HG03039 (cell line): ENCODE data around the gene UQCR11.
A peak's percentile ranks its signal among the peaks of the same experiment; 100 is the strongest.
"Not testable (repeated sequence)": the region's sequence is repeated elsewhere in the genome, so short reads cannot be mapped to it uniquely, and the experiment has no call there.

Experiments used
- ATAC-seq: cut with Tn5 transposase; IDR thresholded peaks from one replicate; pipeline ENCODE4 v1.9.1; 2021; ENCODE audit warnings: mild to moderate bottlenecking, moderate library complexity; ENCODE audit not compliant: unreplicated experiment

The UQCR11 gene

DNA sequence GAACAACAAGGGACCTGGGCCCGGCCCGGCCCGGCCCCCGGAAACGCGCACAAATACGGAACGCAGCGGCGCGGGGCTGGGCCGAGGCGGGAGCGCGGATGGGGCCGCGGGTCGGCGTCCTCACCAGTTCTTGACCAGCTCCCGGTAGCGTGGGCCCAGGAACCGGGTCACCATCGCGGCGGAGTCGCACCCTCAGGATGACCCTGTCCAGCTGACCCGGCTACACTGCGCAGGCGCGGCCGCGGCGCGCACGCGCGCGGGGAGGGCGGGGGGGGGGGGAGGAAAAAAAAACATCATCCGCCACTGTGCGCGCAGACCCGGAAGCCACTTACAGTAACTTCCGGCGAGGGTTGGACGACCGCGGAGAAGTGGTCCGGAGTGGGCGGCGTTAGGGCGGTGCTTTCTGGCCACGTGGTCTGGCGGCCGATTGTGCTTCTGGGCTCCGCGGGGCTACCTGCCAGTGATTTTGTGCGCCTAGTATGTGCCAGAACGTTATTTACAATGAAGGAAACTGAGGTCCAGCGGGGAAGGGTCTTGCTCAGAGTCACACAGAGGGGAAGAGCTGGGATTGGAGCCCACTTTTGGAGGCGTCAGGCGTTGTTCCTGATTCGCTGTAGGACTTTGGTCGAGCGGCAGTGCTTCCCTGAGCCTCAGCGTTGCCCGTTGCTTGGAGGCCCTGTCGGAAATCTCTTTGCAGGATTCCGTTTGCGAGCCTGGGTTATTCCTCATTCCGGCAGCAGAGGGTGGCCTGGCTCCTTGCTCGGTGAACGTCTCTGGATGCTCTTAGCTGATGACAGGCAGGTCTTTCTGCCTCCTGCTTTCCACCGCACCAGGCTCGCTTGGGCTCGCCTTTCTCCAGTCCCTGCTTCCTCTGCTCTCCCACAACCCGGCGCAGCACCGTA is at the start of gene UQCR11:
Gene UQCR11 (minus strand): TSS at position 227 of the 902 bp plus-strand sequence. CDS start 53 bp downstream, at position 174.
- ATAC-seq, result peak; percentile 73

- no peak for ATAC-seq
Observed at GRCh38 chr19:1654178-1654792, 49.0 kb upstream of the UQCR11 start.

GRCh38 chr19:1653300-1653628 is 48.0 kb upstream of the UQCR11 start:
- ATAC-seq, result no peak

DNA sequence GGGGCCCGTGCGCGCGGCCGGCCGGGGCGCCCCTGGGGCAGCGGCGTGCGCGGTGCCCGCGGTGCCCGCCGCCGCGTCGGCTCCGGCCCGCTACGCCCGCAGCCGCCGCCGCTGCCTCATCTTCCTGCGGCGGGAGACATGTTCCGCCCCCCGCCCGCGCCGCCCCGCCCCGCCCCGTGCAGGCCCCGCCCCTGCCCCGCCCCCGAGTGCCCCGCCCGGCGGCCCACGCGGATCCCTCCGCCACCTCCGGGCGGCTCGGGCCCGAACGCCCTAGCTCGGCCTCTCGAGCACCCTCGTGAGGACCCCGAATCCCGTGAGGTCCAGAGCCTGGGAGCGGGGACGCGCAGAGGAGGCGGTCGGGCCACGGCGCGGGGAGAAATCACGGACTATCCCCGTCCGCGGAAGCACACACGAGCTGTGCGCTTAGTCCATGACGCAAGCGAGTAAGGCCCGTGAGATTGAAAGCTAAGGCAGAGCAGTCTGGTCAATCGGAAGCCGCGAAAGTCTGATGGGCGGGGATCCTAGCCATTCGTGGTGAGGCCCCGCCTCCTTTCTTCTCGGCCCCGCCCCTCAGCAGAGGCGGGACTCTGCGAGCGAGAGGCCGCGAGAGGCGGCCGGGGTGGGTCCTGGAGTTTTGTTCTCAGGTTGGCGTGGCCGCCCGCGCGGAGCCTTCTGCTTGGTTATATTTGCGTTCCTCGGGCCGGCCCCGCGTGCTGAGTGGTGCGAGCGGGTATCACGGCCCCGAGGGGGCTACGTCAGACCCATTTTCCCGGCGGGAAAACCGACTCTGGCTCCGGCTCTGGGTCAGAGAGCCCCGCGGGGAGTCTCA is 47.4 kb upstream of the UQCR11 start, which contains the start of gene TCF3:
Gene TCF3 (minus strand): TSS at position 145 of the 829 bp plus-strand sequence. CDS start 2,367 bp downstream, outside the sequence.
- ATAC-seq, result peak; percentile 62

GRCh38 chr19:1651568-1652291 is 46.5 kb upstream of the UQCR11 start:
- ATAC-seq, result no peak

- ATAC-seq, result no peak
Observed at GRCh38 chr19:1650650-1651567, 45.6 kb upstream of the UQCR11 start.

DNA sequence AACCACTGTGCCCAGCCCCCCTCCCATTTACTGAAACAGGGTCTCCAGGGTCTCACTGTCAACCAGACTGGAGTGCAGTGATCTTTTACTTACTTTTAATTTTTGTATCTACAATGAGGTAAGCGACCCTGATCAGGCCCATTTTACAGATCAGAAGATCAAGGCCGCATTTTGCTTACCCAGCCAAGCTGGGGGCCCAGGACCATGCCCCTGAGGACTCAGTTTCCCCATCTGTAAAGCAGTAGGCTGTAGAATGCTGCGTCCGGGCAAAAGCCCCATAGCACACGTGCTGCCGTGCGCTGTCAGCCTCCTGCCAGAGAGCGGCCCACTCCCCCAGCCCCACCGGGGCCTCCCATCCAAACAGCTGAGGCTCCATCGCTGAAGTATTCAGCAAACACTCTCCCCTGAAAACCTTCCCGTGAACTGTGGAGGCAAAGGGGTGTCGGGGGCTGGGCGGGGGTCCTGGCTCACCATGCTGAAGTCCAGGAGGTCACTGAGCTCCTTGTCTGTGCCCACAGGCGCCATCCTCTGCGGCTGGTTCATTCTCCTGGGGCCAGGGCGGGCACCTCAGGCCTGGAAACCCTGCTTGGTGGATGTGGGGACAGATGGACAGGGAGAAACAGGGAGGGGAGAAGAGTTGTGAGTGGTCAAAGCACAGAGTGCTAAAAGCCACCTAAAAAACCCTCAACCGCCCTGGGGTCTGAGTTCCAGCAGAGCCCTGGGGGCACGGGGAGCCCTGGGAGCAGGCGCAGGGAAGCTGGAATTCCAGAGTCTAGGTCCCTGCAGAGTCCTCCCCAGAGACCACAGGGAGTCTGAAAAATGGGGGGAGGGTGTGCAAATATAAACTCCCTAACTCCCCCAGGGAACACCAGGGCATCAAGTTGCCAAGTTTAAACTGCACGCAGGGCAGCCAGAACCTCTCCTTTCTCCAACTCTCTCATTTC is 44.7 kb upstream of the UQCR11 start:
- no peak for ATAC-seq

GRCh38 chr19:1648920-1649541 is 43.8 kb upstream of the UQCR11 start:
- no peak for ATAC-seq

DNA sequence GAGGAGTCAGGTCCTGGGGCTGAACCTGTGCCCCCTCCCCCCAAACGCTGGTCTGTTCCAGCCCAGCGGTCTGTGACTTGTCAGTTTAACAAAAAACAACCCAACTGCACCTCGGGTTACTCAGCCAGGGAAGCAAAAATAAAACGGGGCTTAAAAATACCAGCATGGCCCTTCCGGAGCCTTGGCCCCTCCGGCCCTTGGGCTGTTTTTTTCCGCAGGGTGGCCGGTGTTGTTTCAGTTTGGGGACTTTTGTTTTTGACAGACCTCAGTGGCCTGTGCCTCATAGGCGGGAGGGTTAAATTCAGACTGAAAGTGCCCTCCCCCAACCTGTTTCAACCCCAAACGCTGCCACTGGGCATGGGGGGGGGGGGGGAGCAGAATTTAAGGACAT is 43.2 kb upstream of the UQCR11 start:
- no peak for ATAC-seq

- ATAC-seq, result no peak
Observed at GRCh38 chr19:1647501-1648458, 42.5 kb upstream of the UQCR11 start.

- no peak for ATAC-seq
Observed at GRCh38 chr19:1646659-1647453, 41.6 kb upstream of the UQCR11 start.

GRCh38 chr19:1646149-1646548 is 40.9 kb upstream of the UQCR11 start:
- no peak for ATAC-seq

GRCh38 chr19:1645299-1645698 is 40.0 kb upstream of the UQCR11 start:
- ATAC-seq, result no peak

GRCh38 chr19:1644070-1644469 is 38.8 kb upstream of the UQCR11 start:
- no peak for ATAC-seq

- ATAC-seq, result not testable (repeated sequence)
Observed at GRCh38 chr19:1640893-1641448, 35.7 kb upstream of the UQCR11 start.
